Hepatic stellate cell (primary cell): ENCODE results near the gene CNTN4.

Source experiments
- DNase-seq: peaks from one replicate; pipeline ENCODE4 v3.0.0; 2011; ENCODE audit warnings: low spot score

The CNTN4 gene

DNA sequence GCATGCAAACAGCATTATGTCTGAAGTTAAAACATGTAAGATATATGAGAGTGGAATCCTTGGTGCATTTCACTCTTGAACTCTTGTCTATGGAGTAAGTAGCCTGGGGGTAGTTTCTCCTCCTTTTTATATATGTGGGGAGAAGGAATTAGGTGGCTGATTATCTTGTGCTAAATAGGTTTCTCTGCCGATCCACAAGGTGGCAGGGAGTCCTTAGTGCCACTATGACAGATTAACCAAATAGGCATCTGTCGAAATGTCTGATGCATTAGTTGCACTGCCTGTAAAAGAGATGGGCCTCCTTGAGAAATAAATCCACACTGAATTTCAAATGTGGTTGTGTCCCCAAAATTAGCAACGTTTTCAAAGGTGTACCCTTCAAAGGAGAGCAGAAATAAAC, 170.1 kb downstream of the CNTN4 start:
- DNase-seq = no peak

DNA sequence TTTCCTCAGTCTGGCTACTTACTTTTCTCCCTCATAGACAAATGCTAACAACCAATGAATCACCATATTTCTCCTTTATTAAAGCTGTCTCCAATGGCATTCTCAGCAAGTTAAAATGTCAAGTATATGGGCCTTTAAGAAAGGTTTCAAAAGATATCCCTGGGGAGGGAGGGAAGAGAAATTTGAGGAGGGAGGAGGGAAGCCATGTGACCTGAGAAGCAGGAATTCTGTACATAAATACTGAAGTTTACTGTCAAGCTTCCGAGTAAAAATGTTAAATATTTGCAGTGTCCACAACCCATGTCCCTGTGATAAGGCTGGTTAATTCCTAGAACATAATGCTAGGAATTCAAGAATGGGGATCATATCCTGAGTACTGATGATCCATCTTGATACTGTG, 175.9 kb downstream of the CNTN4 start:
- DNase-seq = no peak

DNA sequence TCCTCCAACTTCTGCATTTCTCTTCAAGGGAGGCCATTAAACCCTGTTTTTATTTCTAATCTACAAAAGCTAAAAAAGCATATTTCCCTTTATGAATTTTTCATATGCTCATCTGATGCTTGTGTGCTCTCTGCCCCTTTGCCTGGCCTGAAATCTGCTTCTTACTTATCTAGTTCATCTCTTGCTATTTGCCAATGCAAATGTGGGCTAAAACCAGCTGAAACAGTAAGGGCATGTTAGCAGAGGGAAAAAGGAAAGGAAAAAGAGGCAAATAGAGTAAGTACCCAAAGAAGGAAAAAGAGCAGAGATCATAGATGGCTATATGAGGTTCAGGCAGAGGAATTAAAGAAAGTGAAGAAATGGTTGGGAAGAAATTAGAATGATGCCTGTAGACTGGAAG, 185.2 kb downstream of the CNTN4 start:
- DNase-seq = no peak

DNA sequence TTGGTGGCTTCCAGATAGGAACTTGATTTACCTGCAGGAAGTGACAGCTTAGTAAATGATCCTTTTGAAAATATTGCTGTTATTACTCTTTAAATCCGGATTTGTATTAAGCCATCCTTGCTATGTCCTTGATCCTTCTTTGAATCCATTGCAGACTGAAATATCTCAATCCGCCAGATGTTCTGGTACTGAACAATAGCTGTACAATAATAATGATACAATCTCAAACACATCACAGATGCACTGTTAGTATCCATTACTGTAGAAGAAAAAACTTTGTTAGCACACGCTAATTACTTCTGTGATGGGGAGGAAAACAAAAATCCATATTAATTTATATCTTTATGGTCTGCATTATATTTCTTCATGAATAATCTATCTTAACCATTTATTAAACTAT, 202.3 kb downstream of the CNTN4 start:
- no peak for DNase-seq

- DNase-seq = no peak
These were observed 202.7 kb downstream of the CNTN4 start for GRCh38 chr3:2301361-2301760.

- no peak for DNase-seq
These were observed 204.9 kb downstream of the CNTN4 start for GRCh38 chr3:2303566-2303965.

- DNase-seq = no peak
These were observed 212.4 kb downstream of the CNTN4 start for GRCh38 chr3:2311022-2311421.

GRCh38 chr3:2317521-2317920, 218.9 kb downstream of the CNTN4 start:
- DNase-seq = no peak

GRCh38 chr3:2334921-2335320, 236.3 kb downstream of the CNTN4 start:
- no peak for DNase-seq

DNA sequence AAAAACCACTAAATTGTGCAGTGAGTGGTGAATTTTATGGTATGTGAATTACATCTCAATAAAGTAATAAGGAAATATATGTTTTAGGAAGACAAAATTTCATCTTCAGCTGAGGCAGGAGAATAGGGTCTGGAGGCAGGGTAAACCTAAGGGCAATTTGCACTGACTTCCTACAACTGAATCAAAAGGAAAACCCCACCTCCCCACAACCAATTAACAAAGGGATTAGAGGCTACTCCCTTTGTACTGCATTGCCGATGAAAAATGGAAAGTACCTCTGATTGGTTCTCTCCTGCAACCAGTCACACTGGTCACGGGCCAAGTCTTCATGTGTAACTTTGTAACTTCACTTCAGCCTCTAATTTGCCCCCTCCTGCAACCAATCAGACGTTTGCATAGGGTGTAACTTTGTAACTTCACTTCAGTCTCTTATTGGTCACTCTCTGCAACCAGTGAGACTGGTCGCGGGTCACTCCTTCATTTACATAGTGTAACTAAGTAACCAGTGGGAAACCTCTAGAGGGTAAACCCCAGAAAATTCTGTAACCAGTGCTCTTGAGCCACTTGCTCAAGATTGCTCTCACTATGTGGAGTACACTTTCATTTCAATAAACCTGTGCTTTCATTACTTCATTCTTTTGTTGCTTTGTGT, 244.5 kb downstream of the CNTN4 start:
- no peak for DNase-seq

DNA sequence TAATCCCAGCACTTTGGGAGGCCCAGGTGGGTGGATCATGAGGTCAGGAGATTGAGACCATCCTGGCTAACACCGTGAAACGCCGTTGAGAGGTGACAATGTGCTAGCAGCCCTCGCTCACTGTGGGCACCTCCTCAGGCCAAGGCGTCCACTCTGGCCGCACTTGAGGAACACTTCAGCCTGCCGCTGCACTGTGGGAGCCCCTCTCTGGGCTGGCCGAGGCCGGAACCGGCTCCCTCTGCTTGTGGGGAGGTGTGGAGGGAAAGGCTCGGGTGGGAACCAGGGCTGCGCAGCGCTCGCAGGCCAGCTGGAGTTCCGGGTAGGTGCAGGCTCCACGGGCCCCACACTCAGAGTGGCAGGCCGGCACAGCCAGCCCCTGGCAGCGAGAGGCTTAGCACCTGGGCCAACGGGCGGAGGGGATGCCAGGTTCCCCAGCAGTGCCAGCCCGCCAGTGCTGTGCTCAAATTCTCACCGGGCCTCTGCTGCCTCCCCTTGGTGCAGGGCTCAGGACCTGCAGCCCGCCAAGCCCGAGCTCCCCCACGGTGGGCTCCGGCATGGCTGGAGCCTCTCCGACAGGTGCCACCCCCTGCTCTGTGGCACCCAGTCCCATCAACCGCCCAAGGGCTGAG, 253.6 kb downstream of the CNTN4 start:
- no peak for DNase-seq

GRCh38 chr3:2354702-2355101, 256.0 kb downstream of the CNTN4 start:
- DNase-seq = no peak

DNA sequence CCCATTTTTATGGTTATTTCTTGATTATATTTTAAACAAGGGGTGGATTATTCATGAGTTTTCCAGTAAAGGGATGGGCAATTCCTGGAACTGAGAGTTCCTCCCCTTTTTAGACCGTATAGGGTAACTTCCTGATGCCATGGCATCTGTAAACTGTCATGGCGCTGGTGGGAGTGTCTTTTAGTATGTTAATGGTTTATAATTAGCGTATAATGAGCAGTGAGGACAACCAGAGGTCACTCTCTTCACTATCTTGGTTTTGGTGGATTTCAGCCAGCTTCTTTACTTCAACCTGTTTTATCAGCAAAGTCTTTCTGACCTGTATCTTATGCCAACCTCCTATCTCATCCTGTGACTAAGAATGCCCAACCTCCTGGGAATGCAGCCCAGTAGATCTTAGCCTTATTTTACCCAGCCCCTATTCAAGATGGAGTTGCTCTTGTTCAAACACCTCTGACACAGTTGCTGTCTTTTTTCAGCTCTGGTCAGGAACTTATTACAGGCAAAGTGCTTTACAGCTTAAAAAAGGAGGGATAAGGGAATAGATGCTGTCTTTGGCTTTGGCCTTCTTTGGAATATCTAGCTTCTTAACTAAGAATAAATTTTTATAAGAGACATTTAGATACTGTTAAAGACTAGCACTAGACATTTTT, 257.8 kb downstream of the CNTN4 start:
- no peak for DNase-seq

DNA sequence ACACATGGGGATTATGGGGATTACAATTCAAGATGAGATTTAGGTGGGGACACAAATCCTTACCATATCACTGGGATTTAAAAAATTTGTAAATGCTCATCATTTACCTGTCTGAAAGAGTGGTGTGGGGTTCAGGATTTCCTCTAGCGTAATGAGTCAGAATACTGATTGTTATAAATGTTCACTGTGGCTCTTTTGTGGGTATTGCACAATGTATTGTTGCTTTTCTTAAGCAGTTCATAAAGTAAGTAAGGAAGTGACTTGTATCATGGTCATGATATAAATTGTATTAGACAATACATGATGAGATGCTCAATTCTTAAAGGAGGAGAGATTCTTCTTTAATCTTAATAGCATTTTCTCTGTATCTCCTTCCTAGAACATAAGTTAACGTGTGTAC, 262.1 kb downstream of the CNTN4 start:
- no peak for DNase-seq

DNA sequence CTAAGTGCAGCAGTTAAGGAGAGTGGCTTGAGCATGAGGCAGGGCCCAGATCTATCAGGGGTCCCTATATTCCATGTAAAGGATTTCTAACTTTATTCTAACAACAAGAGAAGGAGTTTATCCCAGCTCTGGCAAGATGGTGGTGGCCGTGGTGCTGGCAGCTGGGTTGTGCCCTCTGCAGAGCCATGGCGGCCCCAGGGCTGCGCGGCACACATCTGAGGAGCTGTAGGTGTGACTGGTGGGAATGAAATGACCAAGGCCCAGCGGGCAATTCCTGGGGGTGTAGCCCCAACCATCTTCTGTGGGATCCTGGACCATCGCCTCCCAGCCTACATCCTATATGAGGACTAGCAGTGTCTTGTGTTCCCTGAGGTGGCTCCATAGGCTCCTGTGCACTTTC, 263.5 kb downstream of the CNTN4 start:
- no peak for DNase-seq

DNA sequence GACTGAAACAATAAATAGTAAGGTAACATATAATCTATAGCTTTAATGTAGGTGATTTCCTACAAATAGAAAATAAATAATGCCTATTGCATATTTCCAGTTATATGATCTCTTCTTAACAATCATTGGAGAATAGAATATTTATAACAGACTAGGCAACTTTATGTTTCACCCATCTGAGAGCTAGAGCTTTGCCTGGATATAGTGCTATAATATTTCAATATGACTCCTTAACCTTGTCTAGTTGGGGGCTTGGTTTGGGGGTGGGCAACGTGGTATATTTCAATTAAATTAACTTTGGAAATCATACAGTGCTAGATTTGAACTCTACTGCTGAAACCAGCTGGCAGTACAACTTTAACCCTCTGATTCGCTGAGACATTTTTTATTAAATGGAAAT, 265.2 kb downstream of the CNTN4 start:
- DNase-seq = no peak

- DNase-seq = no peak
These were observed 271.7 kb downstream of the CNTN4 start for GRCh38 chr3:2370317-2370716.

DNA sequence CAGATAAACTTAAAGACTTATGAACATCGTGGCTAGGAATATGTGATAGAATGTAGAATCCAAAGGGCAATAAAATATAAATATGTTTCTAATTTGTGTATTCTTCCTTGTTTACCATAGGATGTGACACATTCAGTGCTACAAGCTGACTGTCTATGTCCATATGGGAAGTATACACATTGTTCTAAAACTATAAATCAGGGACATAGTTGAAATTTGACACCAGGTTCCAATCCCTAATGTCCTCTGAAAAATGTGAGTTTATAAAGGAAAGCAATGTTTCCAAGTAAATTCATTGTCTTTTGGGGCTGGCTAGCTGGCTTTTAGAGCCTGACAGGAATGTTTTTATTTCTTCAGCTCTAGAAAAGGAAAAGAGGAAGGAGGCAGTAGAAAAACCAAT, 273.6 kb downstream of the CNTN4 start:
- no peak for DNase-seq

DNA sequence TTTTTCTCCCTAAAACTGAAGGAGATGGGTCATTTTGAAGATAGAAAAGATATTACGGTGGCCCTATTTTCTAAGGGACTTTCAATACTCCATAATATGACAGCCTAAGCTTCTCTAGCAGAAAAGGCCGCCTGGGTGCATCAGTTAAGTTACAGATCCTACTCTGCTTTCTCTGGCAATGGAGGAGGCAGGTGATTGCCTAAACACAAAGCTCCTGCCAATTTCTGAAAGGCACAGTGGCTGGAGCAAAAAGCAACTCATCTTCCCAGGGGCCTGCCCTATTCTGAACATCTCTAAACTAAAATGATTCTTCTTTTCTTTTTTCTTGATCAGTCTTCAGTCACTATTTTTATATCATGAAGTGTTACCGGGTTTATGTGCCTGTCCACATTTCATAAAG, 276.7 kb downstream of the CNTN4 start:
- no peak for DNase-seq

DNA sequence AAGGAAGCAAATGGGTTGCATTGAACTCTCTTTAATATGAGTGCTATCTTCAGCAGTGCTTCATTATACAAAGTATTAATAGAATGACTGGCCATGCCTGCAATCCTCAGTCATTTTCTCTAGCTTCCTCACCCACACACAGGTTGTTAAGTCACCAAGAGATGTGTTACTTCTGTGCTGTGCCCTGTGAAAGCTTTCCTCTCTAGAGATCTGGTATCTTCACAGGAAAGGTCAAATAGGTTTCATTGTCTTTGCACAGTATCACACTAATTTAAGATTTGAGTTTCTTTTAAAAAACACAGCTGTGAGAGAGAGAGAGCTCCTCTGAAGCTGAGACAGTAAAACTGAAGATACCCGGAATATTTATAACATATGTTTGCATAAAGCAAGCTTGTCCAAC, 278.6 kb downstream of the CNTN4 start:
- DNase-seq = no peak

DNA sequence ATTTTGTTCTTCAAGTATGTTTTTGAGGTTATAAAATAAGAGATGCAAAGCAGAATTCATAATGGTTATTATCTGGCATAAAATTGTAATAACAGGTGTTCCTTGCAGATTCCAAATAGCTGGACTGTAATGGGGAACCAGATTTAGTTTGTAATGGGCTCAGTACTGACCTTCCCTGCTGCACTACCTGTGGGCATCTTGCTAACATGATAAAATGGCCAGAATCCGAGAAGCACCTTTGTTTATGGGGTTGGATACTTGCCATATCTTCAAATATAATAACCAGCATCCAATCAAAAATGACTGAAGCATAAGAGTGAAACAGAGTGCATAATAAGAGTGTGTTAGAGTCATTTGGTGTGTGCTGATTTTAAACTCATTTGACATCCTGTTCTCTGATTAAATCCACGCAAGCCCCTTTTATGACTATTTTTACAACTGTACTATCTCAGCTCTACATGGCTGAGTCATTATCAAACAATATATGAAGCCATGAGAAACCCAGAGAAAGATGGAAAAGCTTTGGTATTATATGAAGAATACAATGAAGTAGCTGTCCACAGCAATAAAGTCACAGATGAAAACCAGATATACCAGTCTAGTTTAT, 292.4 kb downstream of the CNTN4 start:
- DNase-seq = no peak

DNA sequence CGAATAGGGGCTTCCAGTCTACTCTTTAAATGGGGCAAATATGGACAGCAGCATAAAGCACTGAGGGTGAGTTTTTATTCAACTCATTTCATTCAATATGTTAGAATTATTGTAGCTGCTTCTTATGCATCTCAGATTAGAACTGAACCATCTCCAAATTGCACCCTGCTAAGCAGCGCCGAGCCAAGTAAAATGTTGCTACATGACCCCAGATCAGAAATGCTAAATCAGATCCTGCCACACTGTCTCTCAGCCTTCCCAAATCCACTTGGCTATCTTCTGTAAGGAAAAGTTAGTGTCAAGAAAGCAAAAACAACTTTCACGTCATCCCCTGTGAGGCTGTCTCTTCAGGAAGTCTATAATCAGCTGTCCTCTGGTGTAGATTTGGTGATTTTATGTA, 293.2 kb downstream of the CNTN4 start:
- DNase-seq = no peak

GRCh38 chr3:2392981-2393380, 294.3 kb downstream of the CNTN4 start:
- no peak for DNase-seq
